ENCODE data around the gene INAVA. TPM values are rescaled to one million over a fixed set of nuclear protein-coding genes. Genes with fewer than 3 reads are reported as not detected.
A peak's percentile ranks its signal among the peaks of the same experiment; 100 is the strongest.

Gene INAVA
- total RNA-seq, 1 donor from 2014 or later, result 9.0 TPM

DNA sequence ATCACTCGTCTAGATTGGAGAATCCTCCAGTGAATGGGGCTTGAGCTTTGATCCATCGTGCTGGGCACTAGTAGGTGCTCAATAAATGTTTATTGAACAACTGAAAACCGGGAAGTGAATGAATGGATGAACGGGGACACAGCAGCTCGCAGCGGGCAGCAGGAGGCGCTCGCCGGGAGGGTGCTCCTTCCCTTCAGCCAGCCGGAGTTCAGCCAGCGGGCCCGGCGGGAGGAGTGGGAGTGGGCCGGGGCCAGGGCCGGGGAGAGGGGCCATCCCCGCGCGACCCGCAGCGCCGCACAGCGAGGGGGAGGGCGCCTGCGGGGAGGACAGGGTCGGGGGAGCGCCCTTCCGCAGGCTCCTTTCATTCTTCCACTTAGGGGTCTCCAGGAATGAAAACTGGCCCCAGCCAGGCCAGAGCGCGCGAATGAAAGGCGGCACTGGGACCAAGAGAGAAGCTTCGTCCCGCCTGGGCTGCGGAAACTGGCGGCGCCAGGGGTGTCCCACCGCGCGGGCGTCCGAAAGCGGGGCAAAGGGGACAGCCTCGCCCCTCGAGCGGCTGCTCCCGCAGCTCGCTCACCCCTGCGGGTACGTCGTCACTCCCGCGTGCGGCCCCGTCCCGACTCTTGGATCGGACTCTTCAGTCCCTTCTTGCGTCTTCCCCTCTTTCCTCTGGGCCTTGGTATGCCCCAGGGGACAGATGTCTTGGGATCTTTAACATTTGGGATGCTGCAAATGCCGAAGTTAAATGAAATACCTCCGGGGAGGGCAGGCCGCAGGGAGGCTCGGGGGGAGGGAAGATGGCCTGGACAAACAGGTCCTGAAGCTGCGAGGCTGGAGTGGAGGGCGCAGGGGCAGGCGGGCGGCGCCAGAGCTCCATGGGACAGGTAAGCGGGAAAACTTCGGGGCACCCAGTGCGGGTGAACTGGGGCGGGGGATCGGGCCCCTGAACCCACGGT lies 3.6 kb upstream of the INAVA start:
- no peaks in the 10 kb centered on the region for H3K9me3 ChIP-seq
- peak; percentile 53 for ATAC-seq
- intact Hi-C loops (cut with DNase I), result no loop called here
- TF ChIP-seq, protein P1, sequence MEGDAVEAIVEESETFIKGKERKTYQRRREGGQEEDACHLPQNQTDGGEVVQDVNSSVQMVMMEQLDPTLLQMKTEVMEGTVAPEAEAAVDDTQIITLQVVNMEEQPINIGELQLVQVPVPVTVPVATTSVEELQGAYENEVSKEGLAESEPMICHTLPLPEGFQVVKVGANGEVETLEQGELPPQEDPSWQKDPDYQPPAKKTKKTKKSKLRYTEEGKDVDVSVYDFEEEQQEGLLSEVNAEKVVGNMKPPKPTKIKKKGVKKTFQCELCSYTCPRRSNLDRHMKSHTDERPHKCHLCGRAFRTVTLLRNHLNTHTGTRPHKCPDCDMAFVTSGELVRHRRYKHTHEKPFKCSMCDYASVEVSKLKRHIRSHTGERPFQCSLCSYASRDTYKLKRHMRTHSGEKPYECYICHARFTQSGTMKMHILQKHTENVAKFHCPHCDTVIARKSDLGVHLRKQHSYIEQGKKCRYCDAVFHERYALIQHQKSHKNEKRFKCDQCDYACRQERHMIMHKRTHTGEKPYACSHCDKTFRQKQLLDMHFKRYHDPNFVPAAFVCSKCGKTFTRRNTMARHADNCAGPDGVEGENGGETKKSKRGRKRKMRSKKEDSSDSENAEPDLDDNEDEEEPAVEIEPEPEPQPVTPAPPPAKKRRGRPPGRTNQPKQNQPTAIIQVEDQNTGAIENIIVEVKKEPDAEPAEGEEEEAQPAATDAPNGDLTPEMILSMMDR (IDR thresholded peaks at IDR 0.05), result peak; percentile 26
- no peaks in the 10 kb centered on the region for H3K36me3 ChIP-seq
- H3K27ac ChIP-seq, result peak overlapping the region; percentile 58
- peak overlapping the region; percentile 49 for H3K4me3 ChIP-seq
- peaks cover 17% of the 10 kb centered on the region for H3K4me1 ChIP-seq
- peak; percentile 77 for DNase-seq
- H3K27me3 ChIP-seq, result peaks cover 21% of the 10 kb centered on the region

GRCh38 chr1:200891774-200892157 lies 2.9 kb upstream of the INAVA start:
- Histone ChIP-seq H3K27ac (no peak overlapping the region), H3K36me3 (no peaks in the 10 kb centered on the region), H3K4me1 (peaks cover 17% of the 10 kb centered on the region), H3K4me3 (peak overlapping the region; percentile 49), H3K27me3 (peaks cover 21% of the 10 kb centered on the region), H3K9me3 (no peaks in the 10 kb centered on the region)
- TF ChIP-seq, protein P1 (IDR thresholded peaks at IDR 0.05), result no peak
- intact Hi-C loops (cut with DNase I), result no loop called here
- DNase-seq (no peak), ATAC-seq (no peak)

GRCh38 chr1:200892546-200892945 lies 2.2 kb upstream of the INAVA start:
- ATAC-seq (no peak), DNase-seq (peak; percentile 30)
- H3K36me3 ChIP-seq, result no peaks in the 10 kb centered on the region
- H3K4me1 ChIP-seq, result peaks cover 17% of the 10 kb centered on the region
- no peaks in the 10 kb centered on the region for H3K9me3 ChIP-seq
- peaks cover 21% of the 10 kb centered on the region for H3K27me3 ChIP-seq
- TF ChIP-seq, protein P1 (IDR thresholded peaks at IDR 0.05), result no peak
- H3K4me3 ChIP-seq, result no peak overlapping the region
- intact Hi-C loops (cut with DNase I), result no loop called here
- no peak overlapping the region for H3K27ac ChIP-seq

DNA sequence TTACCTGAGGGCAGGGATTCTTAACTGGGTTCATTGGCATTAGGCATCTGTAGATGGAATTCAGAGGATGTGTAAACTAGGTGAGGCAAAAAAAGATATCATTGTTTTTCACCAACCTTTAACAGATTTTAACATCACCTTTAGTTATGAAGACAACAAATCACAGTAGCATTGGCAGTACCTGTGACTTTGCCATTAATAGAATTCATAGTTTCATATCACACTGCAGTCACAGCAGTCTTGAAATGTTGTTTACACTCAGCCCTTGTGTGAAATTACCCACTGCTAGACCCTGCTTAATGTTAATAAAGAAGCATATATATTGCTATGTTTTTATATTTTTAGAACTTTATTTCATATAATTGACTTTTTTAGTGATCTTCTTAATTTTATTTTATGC lies 1.7 kb upstream of the INAVA start:
- Histone ChIP-seq H3K27ac (peak overlapping the region; percentile 17), H3K4me3 (no peak overlapping the region), H3K4me1 (peaks cover 17% of the 10 kb centered on the region), H3K36me3 (no peaks in the 10 kb centered on the region), H3K27me3 (peaks cover 21% of the 10 kb centered on the region), H3K9me3 (no peaks in the 10 kb centered on the region)
- TF ChIP-seq, protein P1 (IDR thresholded peaks at IDR 0.05), result no peak
- intact Hi-C loops (cut with DNase I), result no loop called here
- DNase-seq (no peak), ATAC-seq (no peak)

GRCh38 chr1:200893411-200893901 lies 1.2 kb upstream of the INAVA start:
- no peak for DNase-seq
- Histone ChIP-seq H3K27me3 (peaks cover 21% of the 10 kb centered on the region), H3K9me3 (no peaks in the 10 kb centered on the region), H3K4me3 (no peak overlapping the region), H3K4me1 (peaks cover 17% of the 10 kb centered on the region), H3K27ac (peak overlapping the region; percentile 17), H3K36me3 (no peaks in the 10 kb centered on the region)
- TF ChIP-seq, protein P1 (IDR thresholded peaks at IDR 0.05), result no peak
- ATAC-seq, result peak; percentile 20
- intact Hi-C loops (cut with DNase I), result no loop called here

All from upper lobe of right lung (tissue), 1 donor.